ENCODE data around the gene USP34.
"Not testable (repeated sequence)": the region's sequence is repeated elsewhere in the genome, so short reads cannot be mapped to it uniquely, and the experiment has no call there.

Gene USP34

DNA sequence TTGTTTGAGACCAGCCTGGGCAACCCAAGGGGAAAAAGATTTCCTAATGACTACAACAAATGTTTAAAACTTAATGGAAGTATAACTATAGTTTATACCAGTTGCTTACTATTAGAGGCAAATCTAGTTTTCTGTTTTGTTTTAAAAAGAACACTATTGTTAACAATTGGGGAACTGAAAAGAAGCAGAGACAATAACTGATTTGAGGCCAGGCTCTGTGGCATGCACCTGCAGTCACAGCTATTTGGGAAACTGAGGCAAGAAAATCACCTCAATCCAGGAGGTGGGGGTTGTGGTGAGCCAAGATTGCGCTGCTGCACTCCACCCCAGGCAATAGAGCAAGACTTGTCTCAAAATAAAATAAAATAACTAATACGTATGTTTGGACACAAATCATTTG, 28.2 kb upstream of the USP34 start:
- in situ Hi-C loops (cut with HindIII; ENCODE audit: low sequenced_read_pairs): no loop called here
- no peak for DNase-seq (ENCODE audit: low read depth)
- TF ChIP-seq, protein P1, sequence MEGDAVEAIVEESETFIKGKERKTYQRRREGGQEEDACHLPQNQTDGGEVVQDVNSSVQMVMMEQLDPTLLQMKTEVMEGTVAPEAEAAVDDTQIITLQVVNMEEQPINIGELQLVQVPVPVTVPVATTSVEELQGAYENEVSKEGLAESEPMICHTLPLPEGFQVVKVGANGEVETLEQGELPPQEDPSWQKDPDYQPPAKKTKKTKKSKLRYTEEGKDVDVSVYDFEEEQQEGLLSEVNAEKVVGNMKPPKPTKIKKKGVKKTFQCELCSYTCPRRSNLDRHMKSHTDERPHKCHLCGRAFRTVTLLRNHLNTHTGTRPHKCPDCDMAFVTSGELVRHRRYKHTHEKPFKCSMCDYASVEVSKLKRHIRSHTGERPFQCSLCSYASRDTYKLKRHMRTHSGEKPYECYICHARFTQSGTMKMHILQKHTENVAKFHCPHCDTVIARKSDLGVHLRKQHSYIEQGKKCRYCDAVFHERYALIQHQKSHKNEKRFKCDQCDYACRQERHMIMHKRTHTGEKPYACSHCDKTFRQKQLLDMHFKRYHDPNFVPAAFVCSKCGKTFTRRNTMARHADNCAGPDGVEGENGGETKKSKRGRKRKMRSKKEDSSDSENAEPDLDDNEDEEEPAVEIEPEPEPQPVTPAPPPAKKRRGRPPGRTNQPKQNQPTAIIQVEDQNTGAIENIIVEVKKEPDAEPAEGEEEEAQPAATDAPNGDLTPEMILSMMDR (IDR thresholded peaks at IDR 0.05; ENCODE audit: low read depth, low read length, missing control alignments): no peak
- H3K4me3 ChIP-seq (ENCODE audit: low read depth, low read length): no peak overlapping the region

DNA sequence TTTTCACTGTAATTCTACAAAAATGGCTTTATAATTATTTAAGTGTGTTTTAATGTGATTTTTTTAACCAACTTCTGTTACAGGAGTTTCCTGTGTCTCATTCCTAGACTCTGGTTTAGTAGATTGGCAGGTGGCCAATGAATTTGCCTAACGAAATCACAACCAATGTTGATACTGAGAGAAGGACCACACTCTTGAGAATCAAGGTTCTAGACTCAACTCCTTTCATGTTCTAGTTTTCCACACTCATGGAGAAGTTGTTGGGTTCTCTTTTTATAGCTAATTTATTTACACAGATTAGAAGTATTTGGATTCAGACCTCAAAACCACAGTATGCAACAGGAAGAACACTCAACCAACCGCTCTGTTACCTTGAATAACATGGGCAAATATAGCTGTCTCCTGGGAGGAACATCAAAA, 22.6 kb upstream of the USP34 start:
- peak; percentile 34 for DNase-seq (ENCODE audit: low read depth)
- TF ChIP-seq, protein P1 (IDR thresholded peaks at IDR 0.05; ENCODE audit: low read depth, low read length, missing control alignments): no peak
- H3K4me3 ChIP-seq (ENCODE audit: low read depth, low read length): no peak overlapping the region
- in situ Hi-C loops (cut with HindIII; ENCODE audit: low sequenced_read_pairs): no loop called here

DNA sequence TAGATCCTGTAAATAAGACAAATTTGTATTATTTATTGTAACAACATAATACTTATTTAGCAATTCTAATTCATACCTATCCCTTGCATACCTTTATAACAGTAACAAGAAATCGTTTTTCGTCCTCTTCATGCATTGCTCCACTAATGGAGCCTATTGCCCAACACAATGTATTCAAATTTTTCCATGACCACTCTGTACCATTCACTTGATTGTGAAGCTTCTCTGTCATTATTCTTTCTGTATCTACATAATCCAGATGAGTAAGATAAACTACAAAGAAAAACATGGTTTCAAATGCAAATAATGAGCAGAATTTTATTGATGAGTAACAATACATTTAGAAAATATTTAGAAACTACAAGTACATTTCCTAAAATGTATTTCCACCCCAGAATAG, 21.6 kb upstream of the USP34 start:
- TF ChIP-seq, protein P1 (IDR thresholded peaks at IDR 0.05; ENCODE audit: low read depth, low read length, missing control alignments): no peak
- H3K4me3 ChIP-seq (ENCODE audit: low read depth, low read length): no peak overlapping the region
- in situ Hi-C loops (cut with HindIII; ENCODE audit: low sequenced_read_pairs): no loop called here
- DNase-seq (ENCODE audit: low read depth): no peak

DNA sequence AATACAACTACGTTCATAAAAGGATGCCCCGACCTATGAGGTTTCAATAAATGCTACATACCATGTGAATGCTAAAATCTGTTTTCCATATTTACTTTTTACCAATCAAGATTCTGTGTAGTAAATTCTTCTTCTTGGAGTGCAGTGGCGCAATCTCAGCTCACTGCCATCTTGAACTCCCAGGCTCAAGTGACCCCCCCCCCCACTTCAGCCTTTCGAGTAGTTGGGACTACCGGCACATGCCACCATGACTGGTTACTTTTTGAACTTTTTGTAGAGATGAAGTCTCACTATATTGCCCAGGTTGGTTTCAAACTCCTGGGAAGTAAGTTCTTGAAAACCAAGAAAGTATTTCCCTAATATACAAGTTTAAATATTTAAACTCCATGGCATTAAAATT, 14.4 kb upstream of the USP34 start:
- no peak overlapping the region for H3K4me3 ChIP-seq (ENCODE audit: low read depth, low read length)
- in situ Hi-C loops (cut with HindIII; ENCODE audit: low sequenced_read_pairs): no loop called here
- TF ChIP-seq, protein P1 (IDR thresholded peaks at IDR 0.05; ENCODE audit: low read depth, low read length, missing control alignments): no peak
- no peak for DNase-seq (ENCODE audit: low read depth)

DNA sequence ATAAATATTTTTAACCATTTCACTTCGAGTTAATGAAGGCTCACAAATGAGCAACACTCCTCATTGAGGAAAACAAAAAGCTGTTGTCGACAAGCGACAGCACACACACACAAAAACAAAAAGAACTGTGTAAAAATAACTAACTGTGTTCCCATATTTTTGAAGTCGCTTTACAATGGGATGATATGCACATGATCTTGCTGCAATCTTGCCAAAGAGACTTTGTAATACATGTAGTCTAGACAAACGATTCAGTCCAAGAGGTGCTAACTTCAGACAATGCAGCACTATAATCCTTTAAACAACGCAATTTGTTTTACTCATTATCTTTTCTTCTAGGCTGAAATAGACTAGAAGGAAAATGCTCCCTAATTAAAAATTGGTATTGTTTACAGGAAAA, 7.2 kb upstream of the USP34 start:
- in situ Hi-C loops (cut with HindIII; ENCODE audit: low sequenced_read_pairs): no loop called here
- no peak overlapping the region for H3K4me3 ChIP-seq (ENCODE audit: low read depth, low read length)
- DNase-seq (ENCODE audit: low read depth): no peak
- TF ChIP-seq, protein P1 (IDR thresholded peaks at IDR 0.05; ENCODE audit: low read depth, low read length, missing control alignments): no peak

DNA sequence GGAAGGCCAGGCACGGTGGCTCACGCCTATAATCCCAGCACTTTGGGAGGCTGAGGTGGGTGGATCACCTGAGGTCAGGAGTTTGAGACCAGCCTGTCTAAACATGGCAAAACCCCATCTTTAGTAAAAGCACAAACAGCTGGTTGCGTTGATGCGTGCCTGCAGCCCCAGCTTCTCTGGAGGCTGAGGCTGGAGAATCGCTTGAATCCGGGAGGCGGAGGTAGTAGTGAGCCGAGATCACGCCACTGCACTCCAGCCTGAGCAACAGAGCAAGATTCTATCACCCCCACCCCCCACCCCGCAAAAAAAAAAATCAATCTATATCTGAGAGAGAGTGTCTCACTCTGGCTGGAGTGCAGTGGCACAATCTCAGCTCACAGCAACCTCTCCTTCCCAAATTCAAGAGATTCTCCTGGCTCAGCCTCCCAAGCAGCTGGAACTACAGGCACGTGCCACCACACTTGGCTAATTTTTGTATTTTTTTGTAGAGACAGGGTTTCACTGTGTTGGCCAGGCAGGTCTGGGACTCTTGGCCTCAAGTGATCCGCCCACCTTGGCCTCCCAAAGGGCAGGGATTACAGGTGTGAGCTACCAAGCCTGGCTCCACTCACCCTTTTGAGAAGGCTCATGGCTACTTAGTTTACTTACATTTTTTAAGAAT, 6.2 kb upstream of the USP34 start:
- DNase-seq (ENCODE audit: low read depth); in situ Hi-C loops (cut with HindIII; ENCODE audit: low sequenced_read_pairs); H3K4me3 ChIP-seq (ENCODE audit: low read depth, low read length): not testable (repeated sequence)

DNA sequence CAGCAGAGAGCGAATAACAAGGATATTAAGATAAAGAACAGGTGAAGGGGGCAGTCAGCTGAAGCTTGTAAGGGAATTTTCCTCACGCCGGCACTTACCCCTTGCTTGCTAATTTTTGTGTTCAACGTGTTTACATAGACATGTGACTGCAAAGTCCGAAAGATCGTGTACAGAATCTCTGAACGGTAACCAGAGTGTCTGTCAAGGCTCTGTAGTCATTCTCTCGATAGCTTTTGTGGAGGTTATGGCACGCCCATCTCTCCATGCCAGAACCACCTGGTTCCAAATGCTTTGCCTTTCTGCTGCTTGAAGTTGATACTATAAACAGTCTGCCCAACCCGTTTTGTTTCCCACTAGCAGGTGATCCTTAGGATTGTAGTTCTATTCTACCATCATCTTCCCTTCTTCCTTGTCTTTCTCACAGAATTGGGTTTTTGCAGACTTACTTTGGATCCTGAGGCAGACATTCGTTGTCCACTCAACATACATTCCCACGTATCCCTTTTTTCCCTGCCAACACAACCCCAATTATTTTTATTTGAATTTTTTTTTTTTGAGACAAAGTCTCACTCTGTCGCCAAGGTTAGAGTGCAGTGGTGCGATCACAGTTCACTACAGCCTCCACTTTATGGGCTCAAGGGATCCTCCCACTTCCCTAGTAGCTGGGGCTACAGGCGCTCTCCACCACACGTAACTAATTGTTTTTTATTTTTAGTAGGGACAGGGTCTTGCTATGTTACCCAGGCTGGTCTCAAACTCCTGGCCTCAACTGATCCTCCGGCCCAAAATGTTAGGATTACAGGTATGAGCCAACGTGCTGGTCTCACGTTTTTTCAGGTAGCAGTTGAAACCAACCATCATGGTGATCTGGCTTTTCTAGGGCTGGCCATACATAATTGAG, 1.3 kb upstream of the USP34 start:
- TF ChIP-seq, protein P1 (IDR thresholded peaks at IDR 0.05; ENCODE audit: low read depth, low read length, missing control alignments): no peak
- no peak for DNase-seq (ENCODE audit: low read depth)
- peak overlapping the region; percentile 98 for H3K4me3 ChIP-seq (ENCODE audit: low read depth, low read length)
- in situ Hi-C loops (cut with HindIII; ENCODE audit: low sequenced_read_pairs): no loop called here

Measured in astrocyte of the cerebellum (primary cell).